ENCODE results near the gene DBR1.

- TF ChIP-seq EZH2phosphoT487 (IDR thresholded peaks at IDR 0.05; ENCODE audit: insufficient read depth, low read depth) (no peak), EZH2 (IDR thresholded peaks at IDR 0.05; ENCODE audit: insufficient read depth, poor library complexity, severe bottlenecking) (no peak)
Observed at GRCh38 chr3:138197058-138197457, 22.3 kb upstream of the DBR1 start.
